Lower lobe of right lung (tissue), 2 donors: ENCODE results near the gene REXO4. TPM values are rescaled to one million over a fixed set of nuclear protein-coding genes. Genes with fewer than 3 reads are reported as not detected.
A peak's percentile ranks its signal among the peaks of the same experiment; 100 is the strongest.

ENCODE experiments used
- ATAC-seq, 2 donors: fragments of 200-7000 bp; cut with Tn5 transposase; one replicate each; pipeline ENCODE4 v1.9.1; 2020 to 2022; ENCODE audit warnings: mild to moderate bottlenecking in 2 of 2, moderate library complexity in 2 of 2
- DNase-seq: peaks from one replicate; pipeline ENCODE4 v3.0.0-alpha.2; 2020
- H3K27ac ChIP-seq: fragments of 200-600 bp; one replicate; pipeline ENCODE4 v1.8.0; 2022
- H3K27me3 ChIP-seq: fragments of 200-600 bp; one replicate; pipeline ENCODE4 v1.8.0; 2022; ENCODE audit warnings: low read depth
- H3K36me3 ChIP-seq: fragments of 200-600 bp; one replicate; pipeline ENCODE4 v1.8.0; 2022; ENCODE audit warnings: mild to moderate bottlenecking
- H3K4me1 ChIP-seq: fragments of 200-600 bp; one replicate; pipeline ENCODE4 v1.8.0; 2022
- H3K4me3 ChIP-seq: fragments of 200-600 bp; one replicate; pipeline ENCODE4 v1.8.0; 2022; ENCODE audit warnings: mild to moderate bottlenecking
- H3K9me3 ChIP-seq: fragments of 200-600 bp; one replicate; pipeline ENCODE4 v1.8.0; 2022
- CTCF ChIP-seq: fragments of 200-600 bp; IDR thresholded peaks from one replicate; pipeline ENCODE4 v1.8.0; 2022; ENCODE audit warnings: antibody characterized with exemption, mild to moderate bottlenecking
- intact Hi-C: fragments of 100-400 bp; cut with DNase I; formaldehyde crosslinking; loops from one replicate; pipeline ENCODE4 v1.11.0; 2022
- total RNA-seq: library from RNA; stranded (reverse); fragmentation: NEBNext Ultra II Directional; extraction: Animal tissue kit (Norgen Biotek cat#: 25700); gene quantifications from one replicate; pipeline ENCODE4 v1.2.1, GENCODE V29; 2021
- donor health status: DM: no; HTN: yes; CAD: no; lungs with severe emphysema.

The REXO4 gene
- total RNA-seq, 1 donor from 2014 or later = 20.9 TPM

GRCh38 chr9:133362359-133363044, 55.3 kb downstream of the REXO4 start:
- Histone ChIP-seq H3K27ac (no peak overlapping the region), H3K27me3 (no peaks in the 10 kb centered on the region), H3K4me1 (peaks cover 18% of the 10 kb centered on the region), H3K36me3 (peaks cover 99% of the 10 kb centered on the region), H3K4me3 (no peak overlapping the region), H3K9me3 (no peaks in the 10 kb centered on the region)
- ATAC-seq (no peak), DNase-seq (peak; percentile 33)
- no peak for TF ChIP-seq CTCF
- intact Hi-C loops = no loop called here

GRCh38 chr9:133361507-133362092, 56.2 kb downstream of the REXO4 start:
- Histone ChIP-seq H3K4me1 (peaks cover 20% of the 10 kb centered on the region), H3K4me3 (no peak overlapping the region), H3K36me3 (peaks cover 90% of the 10 kb centered on the region), H3K27me3 (no peaks in the 10 kb centered on the region), H3K9me3 (no peaks in the 10 kb centered on the region), H3K27ac (no peak overlapping the region)
- TF ChIP-seq CTCF = no peak
- ATAC-seq = no peak
- intact Hi-C loops = no loop called here
- DNase-seq = peak; percentile 24

DNA sequence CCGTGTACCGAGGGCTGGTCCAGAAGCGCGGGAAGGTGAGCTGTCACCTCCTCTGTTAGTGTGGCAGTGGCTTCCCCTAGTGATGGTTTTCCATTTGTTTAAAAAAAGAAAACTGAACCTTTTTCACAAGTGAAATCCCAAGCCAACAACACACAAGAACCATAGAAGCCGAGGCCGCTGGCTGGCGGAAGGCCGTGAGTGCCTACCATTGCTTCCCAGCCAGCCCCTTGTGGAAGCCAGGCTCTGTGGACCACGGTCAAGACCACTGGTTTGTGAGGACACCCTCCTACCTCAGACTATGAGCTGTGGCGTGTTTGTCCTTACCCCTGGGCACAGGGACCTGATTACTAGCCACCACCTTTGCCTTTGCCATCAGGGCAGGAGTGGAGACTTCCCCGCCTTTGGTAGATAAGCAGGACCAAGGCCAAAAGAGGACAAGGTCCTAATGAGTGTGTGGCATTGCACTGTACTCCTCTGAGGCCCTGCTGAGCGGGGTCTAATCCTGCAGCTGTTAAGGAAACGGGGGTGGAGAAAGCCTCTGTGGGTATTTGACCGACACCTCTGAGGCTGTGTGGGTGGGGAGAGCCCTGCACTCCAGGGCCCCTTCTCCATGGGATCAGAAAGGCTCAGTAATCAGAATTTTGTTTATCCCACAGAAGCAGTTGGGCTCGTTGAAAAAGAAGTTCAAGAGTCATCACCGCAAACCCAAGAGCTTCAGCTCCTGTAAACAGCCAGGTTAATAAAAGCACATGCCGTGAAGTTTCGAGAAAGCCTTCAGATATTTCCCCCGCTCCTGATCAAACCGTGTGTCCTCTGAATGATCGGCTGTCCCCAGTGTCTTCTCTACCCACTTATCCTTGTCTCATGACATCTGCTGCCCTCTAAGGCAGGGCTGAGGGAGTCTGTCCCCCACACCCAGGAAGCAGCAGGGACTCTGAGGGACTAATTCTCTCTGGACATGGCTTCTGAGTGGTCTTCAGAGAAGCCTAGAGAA, 57.1 kb downstream of the REXO4 start:
- Histone ChIP-seq H3K4me1 (peaks cover 21% of the 10 kb centered on the region), H3K27ac (no peak overlapping the region), H3K36me3 (peaks cover 81% of the 10 kb centered on the region), H3K9me3 (no peaks in the 10 kb centered on the region), H3K27me3 (no peaks in the 10 kb centered on the region), H3K4me3 (no peak overlapping the region)
- no peak for TF ChIP-seq CTCF
- DNase-seq (peak; percentile 37), ATAC-seq (no peak)
- intact Hi-C loops = no loop called here

DNA sequence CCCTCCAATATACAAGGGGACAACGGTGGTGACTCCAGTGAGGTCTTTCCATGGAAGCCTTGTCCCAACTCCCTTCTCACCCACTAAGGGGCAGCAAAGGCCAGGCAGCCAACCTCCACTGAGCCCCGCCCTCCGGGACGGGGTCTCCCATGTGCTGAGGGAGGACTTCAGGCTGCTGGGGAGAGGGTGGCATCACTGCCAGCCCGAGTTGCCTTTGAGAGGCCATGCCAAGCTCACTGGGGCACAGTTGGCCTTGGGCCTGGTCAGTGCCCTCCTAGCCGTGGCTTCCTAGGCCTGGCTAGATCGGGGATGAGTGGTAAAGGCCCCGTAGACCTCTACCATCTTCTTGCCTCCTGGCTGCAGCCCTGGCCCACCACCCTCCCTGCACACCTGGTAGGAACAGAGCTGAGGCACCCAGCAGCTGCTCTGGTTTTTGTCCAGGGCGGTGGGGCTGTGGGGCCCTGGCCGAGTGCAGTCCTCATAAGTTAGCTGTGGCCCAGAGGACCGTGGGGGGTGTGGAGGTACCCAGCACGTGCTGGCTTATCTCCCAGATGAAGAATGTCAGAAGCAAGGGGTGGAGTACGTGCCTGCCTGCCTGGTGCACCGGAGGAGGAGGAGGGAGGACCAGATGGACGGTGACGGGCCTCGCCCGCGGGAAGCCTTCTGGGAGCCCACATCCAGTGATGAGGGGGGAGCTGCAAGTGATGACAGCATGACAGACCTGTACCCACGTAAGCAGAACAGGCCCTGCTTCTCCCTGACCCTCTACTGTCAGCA, 58.2 kb downstream of the REXO4 start:
- ATAC-seq = no peak
- H3K4me1 ChIP-seq = peaks cover 28% of the 10 kb centered on the region
- intact Hi-C loops = no loop called here
- no peak overlapping the region for H3K4me3 ChIP-seq
- peaks cover 70% of the 10 kb centered on the region for H3K36me3 ChIP-seq
- H3K27ac ChIP-seq = no peak overlapping the region
- DNase-seq = peak; percentile 44
- no peaks in the 10 kb centered on the region for H3K9me3 ChIP-seq
- no peak for TF ChIP-seq CTCF
- H3K27me3 ChIP-seq = no peaks in the 10 kb centered on the region

DNA sequence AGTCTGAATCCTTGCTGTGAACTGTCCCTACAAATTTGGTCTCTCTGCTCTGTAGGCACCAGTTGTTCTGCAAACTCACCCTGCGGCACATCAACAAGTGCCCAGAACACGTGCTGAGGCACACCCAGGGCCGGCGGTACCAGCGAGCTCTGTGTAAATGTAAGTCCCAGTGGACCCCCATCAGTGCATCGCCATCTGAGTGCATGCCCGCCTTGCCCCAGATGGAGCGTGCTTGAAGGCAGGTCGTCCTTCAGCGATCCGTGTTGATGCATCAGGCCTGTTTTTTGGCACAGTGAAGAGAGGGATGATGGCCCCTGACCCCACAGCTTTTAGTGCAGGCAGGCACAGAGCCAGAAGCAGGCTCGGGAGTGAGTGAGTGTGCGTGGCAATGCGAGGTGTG, 60.2 kb downstream of the REXO4 start:
- peaks cover 29% of the 10 kb centered on the region for H3K4me1 ChIP-seq
- H3K27ac ChIP-seq = no peak overlapping the region
- H3K4me3 ChIP-seq = peak overlapping the region; percentile 91
- no peak for TF ChIP-seq CTCF
- H3K27me3 ChIP-seq = no peaks in the 10 kb centered on the region
- no peak for ATAC-seq
- no peak for DNase-seq
- peaks cover 68% of the 10 kb centered on the region for H3K36me3 ChIP-seq
- intact Hi-C loops = no loop called here
- H3K9me3 ChIP-seq = no peaks in the 10 kb centered on the region
